ENCODE measurements around the gene CT45A1.
"Not testable (repeated sequence)": the region's sequence is repeated elsewhere in the genome, so short reads cannot be mapped to it uniquely, and the experiment has no call there.

- not testable (repeated sequence) for TF ChIP-seq CTCF, POLR2A (IDR thresholded peaks at IDR 0.05)
Observed at GRCh38 chrX:135744739-135745138, 31.3 kb downstream of the CT45A1 start.
